HG03135 (cell line): ENCODE results near the gene ANKRD55.
"Not testable (repeated sequence)": the region's sequence is repeated elsewhere in the genome, so short reads cannot be mapped to it uniquely, and the experiment has no call there.

ENCODE experiments used
- ATAC-seq: cut with Tn5 transposase; IDR thresholded peaks from one replicate; pipeline ENCODE4 v1.9.1; 2021; ENCODE audit warnings: mild to moderate bottlenecking, moderate library complexity; ENCODE audit not compliant: unreplicated experiment

Gene ANKRD55

DNA sequence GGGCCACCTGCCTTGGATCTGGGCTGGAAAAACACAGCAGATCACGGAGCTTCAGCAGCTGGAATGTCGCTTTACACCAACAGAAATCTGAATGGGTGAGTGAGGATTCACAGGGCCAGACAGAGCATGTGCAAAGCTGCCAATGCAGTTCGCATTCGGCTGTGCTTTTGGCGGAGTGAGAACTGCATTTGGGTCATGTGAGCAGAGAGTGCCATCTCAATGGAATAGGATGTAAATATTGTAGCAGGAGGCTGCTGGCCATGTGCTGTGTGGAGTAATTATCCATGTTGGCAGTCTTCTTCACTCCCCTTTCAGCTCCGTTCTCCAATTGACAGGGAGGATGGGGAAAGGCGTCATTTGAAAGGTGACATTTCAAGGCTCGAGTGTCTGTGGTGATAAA is at the start of gene ANKRD55:
ANKRD55 (minus strand) TSS at position 101 of the 400 bp plus-strand sequence. CDS start 417 bp downstream, outside the sequence.
- no peak for ATAC-seq

GRCh38 chr5:56282216-56282615 is 49.1 kb upstream of the ANKRD55 start:
- ATAC-seq: no peak

GRCh38 chr5:56281489-56282165 is 48.5 kb upstream of the ANKRD55 start:
- no peak for ATAC-seq

GRCh38 chr5:56279979-56280378 is 46.8 kb upstream of the ANKRD55 start:
- ATAC-seq: no peak

DNA sequence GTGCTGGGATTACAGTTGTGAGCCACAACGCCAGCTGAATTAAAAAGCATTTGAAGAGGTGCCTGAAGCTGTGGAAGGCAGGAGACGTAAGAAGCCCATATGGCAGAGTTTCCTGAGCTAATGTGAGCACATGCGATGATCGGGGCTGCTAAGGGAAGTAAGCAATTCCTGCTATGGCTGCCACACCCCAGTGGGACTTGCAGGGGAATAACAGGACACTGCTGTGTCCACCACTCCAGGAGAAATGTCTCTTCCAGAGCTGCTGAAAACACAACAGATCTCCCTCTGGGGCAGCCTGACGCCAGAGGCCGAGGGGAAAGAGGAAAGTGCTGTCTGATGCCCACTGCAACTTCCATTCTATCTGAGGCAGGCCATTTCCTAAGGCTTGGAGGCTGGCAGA is 46.2 kb upstream of the ANKRD55 start:
- ATAC-seq: no peak

- ATAC-seq: no peak
Measured at GRCh38 chr5:56278335-56278753, 45.2 kb upstream of the ANKRD55 start.

DNA sequence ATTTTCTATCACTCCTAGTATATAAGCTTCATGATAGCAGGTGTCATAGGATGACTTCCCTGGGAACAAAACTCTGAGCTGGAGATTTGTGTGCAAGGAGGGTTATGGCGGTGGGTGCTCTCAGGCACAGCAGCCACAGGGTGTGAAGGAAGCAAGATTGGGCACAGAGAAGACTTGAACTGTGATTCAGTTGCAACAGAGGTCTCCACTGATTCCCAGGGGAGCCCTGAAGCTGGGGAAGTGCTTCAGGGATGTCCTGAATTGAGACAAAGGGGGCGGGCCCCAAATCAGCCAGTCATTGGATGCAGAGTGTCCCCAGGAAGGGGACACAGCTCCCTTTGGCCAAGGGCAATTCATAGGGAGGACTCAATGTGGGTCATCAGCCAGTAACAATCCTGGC is 44.4 kb upstream of the ANKRD55 start:
- ATAC-seq: no peak

- ATAC-seq: no peak
Measured at GRCh38 chr5:56273376-56273955, 40.3 kb upstream of the ANKRD55 start.

DNA sequence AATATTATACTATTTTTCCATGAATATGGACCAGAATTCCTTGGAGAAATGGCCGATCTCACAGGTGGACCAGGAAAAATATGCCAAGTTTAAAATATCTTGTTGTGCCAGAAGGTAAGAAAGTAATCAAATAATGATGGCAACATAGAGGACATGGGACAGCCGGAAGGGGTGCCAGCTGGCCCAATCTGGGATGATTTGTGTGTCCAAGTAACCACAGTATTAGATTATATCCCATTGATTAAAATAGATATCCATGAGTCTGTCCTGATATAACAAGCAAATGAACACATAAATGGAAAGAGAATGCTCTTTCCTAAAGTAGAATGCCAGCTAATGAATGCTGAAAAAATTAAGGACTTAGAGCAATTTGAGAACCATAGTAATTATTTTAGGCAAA is 39.6 kb upstream of the ANKRD55 start:
- ATAC-seq: no peak

GRCh38 chr5:56270568-56271392 is 37.6 kb upstream of the ANKRD55 start:
- ATAC-seq: peak; percentile 91

DNA sequence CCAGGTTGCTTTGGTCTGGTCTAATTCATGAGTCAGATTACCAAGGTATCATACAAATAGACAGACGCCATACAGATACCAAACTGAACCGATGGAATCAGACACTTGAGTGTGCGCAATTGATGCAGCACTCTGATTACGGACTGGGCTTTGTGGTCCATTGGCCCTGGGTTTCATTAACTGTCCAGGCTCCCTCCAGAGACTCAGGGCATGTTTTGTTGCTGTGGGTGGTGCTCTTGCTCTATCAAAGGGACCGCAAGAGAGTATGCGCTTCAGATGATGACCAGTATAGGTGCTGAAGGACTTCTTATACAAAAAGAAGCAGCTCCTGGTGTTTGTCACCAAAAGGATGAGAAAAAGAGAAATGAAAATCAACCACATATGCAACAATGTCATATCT is 36.9 kb upstream of the ANKRD55 start:
- ATAC-seq: no peak

- ATAC-seq: no peak
Measured at GRCh38 chr5:56269216-56269927, 36.2 kb upstream of the ANKRD55 start.

GRCh38 chr5:56268707-56269106 is 35.6 kb upstream of the ANKRD55 start:
- not testable (repeated sequence) for ATAC-seq

GRCh38 chr5:56267856-56268255 is 34.7 kb upstream of the ANKRD55 start:
- no peak for ATAC-seq

DNA sequence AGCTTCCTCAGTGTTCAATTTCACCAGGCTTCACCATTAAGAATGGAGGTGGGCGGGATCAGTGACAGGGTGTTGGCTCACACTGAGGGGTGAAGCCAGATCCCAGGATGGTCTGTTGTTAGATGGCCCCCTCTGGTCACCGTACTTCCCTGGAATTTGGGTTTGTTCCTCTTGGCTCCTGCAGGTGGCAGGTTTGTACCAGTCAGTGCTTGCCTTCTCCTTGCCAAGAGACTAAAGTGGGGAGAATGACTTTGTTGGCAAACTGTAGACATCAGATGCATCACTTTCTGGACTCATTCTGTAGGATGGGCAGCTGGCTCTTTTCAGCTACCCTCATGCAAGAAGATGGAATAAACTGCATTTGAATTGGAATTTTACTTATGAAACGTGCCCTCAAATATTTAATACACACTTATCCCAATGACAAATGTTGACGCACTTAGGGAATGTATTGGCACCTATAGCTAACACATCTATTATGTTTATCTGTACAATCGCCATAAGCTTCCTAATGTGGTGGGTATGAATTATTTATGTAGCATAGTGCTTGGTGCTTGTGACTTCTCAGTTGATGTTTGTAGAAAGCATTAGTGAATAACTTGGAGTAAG is 31.4 kb upstream of the ANKRD55 start:
- ATAC-seq: no peak

DNA sequence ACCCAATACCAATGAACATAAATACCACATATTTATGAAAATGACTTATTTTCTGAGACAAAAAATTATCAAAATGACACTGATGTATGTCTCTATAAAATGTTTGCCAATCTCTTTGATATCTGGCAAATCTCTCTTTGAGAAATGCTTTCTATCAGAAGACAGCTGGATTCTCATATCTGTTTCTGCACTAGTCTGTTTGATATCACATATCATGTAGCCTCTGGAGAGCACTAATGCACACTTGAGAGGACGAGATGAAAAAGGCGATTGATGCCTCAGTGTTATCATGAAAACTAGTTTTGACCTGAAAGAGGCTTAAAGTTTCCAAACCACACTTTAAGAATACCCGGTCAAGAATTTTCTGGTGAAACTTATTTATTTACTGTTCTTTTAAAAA is 29.1 kb upstream of the ANKRD55 start:
- ATAC-seq: no peak

GRCh38 chr5:56259002-56259511 is 25.9 kb upstream of the ANKRD55 start:
- ATAC-seq: no peak

DNA sequence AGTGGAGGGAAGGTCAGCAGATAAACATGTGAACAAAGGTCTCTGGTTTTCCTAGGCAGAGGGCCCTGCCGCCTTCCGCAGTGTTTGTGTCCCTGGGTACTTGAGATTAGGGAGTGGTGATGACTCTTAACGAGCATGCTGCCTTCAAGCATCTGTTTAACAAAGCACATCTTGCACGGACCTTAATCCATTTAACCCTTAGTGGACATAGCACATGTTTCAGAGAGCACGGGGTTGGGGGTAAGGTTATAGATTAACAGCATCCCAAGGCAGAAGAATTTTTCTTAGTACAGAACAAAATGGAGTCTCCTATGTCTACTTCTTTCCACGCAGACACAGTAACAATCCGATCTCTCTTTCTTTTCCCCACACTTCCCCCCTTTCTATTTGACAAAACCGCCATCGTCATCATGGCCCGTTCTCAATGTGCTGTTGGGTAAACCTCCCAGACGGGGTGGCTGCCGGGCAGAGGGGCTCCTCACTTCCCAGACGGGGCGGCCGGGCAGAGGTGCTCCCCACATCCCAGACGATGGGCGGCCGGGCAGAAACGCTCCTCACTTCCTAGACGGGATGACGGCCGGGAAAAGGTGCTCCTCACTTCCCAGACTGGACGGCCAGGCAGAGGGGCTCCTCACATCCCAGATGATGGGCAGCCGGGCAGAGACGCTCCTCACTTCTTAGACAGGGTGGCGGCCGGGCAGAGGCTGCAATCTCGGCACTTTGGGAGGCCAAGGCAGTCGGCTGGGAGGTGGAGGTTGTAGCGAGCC is 24.8 kb upstream of the ANKRD55 start:
- ATAC-seq: not testable (repeated sequence)

- ATAC-seq: no peak
Measured at GRCh38 chr5:56257010-56257409, 23.9 kb upstream of the ANKRD55 start.

DNA sequence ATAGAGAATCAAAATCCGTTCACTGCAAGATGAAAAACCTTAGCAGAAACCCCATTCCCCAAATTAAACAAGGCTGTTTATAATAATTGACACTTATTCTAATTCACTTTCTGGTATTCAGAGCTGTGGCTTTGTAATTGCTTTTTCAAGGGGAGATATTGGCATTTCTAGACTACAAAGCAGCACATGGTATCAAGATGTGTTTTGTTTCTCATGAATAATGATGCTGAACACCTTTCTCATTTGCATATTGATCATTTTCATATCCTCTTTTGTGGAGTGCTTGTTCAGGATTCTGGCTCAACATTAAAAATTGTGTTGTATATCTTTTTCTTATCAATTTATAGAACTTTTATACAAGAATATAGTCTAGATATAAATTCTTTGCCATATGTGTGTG is 22.4 kb upstream of the ANKRD55 start:
- no peak for ATAC-seq
